Airway epithelial cell (primary cell): ENCODE measurements around the gene SAMD15. TPM values are rescaled to one million over a fixed set of nuclear protein-coding genes. Genes with fewer than 3 reads are reported as not detected.

ENCODE experiments used
- total RNA-seq: library from RNA; depleted of rRNA; stranded (reverse); fragments of >200 nt; gene quantifications from 2 replicates; pipeline ENCODE4 v1.2.3, GENCODE V29; 2015

SAMD15 gene
- 0.35 and 0.56 TPM in 2 replicates for total RNA-seq

DNA sequence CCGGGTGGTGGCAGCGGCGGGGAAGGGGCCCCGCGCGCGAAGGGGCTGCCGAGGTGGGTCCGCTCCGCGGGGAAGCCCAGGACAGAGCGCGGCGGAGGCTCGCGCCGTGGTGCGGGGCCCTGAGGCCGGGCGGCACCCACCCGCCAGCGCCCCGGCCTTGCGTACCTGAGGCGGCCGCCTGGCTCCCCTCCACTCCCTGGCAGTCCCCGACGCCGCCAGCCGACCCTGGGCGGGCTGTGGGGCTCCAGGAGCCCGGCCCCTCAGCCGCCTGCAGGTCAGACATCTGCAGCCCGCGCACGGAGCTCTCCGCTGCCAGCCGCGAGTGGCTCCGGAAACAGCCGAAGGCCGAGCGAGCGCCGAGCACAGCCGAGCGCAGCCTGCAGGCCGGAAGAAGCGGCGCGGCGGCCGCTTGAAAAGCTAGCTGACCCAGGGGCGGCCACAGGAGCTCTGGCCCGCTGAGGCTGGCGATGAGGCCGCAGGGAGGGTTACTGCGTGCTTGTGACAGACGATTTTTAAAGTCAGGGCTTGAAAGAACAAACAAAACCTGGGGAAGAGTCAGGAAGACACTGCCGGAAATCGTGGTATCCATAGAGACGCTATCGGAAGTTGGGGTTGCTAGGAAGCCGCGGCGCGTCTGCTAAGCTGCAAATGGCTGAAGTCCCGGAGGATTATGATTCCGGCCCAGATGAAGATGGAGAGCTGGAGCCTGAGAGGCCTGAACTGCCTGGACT lies at the start of gene SAMD15, which contains the start of gene TMED8:
Gene SAMD15 (plus strand): TSS at position 609 of the 731 bp plus-strand sequence. CDS start 40 bp downstream, at position 649.
Gene TMED8 (minus strand): TSS at position 324 of the 731 bp plus-strand sequence. CDS start 41 bp downstream, at position 283.

DNA sequence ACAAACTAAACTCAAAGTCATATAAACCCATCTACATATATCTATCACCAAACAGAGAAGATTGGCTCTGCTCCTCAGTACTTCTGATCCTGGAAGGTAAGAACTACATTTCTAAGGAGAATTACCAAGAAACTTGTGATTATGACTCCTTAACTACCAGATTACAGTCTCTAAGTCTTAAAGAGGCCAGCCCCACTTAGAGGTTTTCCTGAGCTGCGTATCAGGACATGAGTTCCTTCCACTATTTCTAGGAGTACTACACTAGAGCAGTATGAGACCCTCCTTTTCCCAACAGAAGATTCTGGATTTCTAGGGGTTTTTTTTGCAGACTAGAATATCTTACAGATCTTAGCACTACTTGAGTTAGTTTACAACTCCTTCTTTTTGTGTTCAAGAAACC lies 46.2 kb downstream of the SAMD15 start, which contains the start of gene NOXRED1:
Gene NOXRED1 (minus strand): TSS at position 101 of the 400 bp plus-strand sequence. CDS start 634 bp downstream, outside the sequence.

Other genes with a start within 250 kb of the SAMD15 start
- gene ZDHHC22, start 235.6 kb upstream of the SAMD15 start, total RNA-seq, result not detected in 2 replicates
- 22.3 and 28.5 TPM in 2 replicates for gene TMEM63C, start 195.6 kb upstream of the SAMD15 start, total RNA-seq
- 0.23 TPM in 1 of 2 replicates, not detected in the other for gene NGB, start 106.2 kb upstream of the SAMD15 start, total RNA-seq
- gene POMT2, start 56.5 kb upstream of the SAMD15 start, total RNA-seq, result 5.2 and 15.3 TPM in 2 replicates
- gene GSTZ1, start 56.3 kb upstream of the SAMD15 start, total RNA-seq, result 48.2 and 63.5 TPM in 2 replicates
- 6.3 and 9.4 TPM in 2 replicates for gene TMED8, start 285 bp upstream of the SAMD15 start, total RNA-seq
- 0.35 TPM in 1 of 2 replicates, not detected in the other for gene NOXRED1, start 46.1 kb downstream of the SAMD15 start, total RNA-seq
- 10.3 and 16.2 TPM in 2 replicates for gene VIPAS39, start 80.2 kb downstream of the SAMD15 start, total RNA-seq
- gene AHSA1, start 80.7 kb downstream of the SAMD15 start, total RNA-seq, result 162 and 164 TPM in 2 replicates
- 0.14 TPM in 1 of 2 replicates, not detected in the other for gene ISM2, start 121.4 kb downstream of the SAMD15 start, total RNA-seq
- gene SPTLC2, start 239.3 kb downstream of the SAMD15 start, total RNA-seq, result 20.6 and 22.9 TPM in 2 replicates